ENCODE results near the gene FMN1.

- TF ChIP-seq POLR2A (IDR thresholded peaks at IDR 0.05): no peak
- TF ChIP-seq, protein P1, sequence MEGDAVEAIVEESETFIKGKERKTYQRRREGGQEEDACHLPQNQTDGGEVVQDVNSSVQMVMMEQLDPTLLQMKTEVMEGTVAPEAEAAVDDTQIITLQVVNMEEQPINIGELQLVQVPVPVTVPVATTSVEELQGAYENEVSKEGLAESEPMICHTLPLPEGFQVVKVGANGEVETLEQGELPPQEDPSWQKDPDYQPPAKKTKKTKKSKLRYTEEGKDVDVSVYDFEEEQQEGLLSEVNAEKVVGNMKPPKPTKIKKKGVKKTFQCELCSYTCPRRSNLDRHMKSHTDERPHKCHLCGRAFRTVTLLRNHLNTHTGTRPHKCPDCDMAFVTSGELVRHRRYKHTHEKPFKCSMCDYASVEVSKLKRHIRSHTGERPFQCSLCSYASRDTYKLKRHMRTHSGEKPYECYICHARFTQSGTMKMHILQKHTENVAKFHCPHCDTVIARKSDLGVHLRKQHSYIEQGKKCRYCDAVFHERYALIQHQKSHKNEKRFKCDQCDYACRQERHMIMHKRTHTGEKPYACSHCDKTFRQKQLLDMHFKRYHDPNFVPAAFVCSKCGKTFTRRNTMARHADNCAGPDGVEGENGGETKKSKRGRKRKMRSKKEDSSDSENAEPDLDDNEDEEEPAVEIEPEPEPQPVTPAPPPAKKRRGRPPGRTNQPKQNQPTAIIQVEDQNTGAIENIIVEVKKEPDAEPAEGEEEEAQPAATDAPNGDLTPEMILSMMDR (IDR thresholded peaks at IDR 0.05): no peak
Observed at GRCh38 chr15:32951736-32952464, 242.6 kb downstream of the FMN1 start.
